Neural cell (in vitro differentiated cells): ENCODE results near the gene ABHD10. TPM values are rescaled to one million over a fixed set of nuclear protein-coding genes. Genes with fewer than 3 reads are reported as not detected.

Experiments
- H2AFZ ChIP-seq: fragments of 200-600, 300-800 bp; sonication (generic), shearing (Covaris generic); 2 replicates; pipeline ENCODE4 v1.6.0; 2014; ENCODE audit warnings: low read depth, mild to moderate bottlenecking, antibody characterized with exemption, low read length, moderate library complexity
- H3F3A ChIP-seq: fragments of 200-600 bp; shearing (Covaris generic); 2 replicates; pipeline ENCODE4 v1.6.1; 2016; ENCODE audit warnings: mild to moderate bottlenecking, moderate library complexity, mixed read lengths, antibody characterized with exemption, low read length; ENCODE audit not compliant: insufficient read depth, poor library complexity, severe bottlenecking
- H3K27ac ChIP-seq: fragments of 200-600, 300-800 bp; sonication (generic), shearing (Covaris generic); 2 replicates; pipeline ENCODE4 v1.5.1; 2014; ENCODE audit warnings: mild to moderate bottlenecking, low read length, moderate library complexity
- H3K27me3 ChIP-seq: fragments of 300-800, 200-600 bp; sonication (generic), shearing (Covaris generic); 2 replicates; pipeline ENCODE4 v1.6.0; 2014; ENCODE audit warnings: mild to moderate bottlenecking, low read depth, low read length, moderate library complexity; ENCODE audit not compliant: insufficient read depth
- H3K36me3 ChIP-seq: fragments of 300-800, 200-600 bp; sonication (generic), shearing (Covaris generic); 2 replicates; pipeline ENCODE4 v1.5.1; 2014; ENCODE audit warnings: mild to moderate bottlenecking, antibody characterized with exemption, low read length, moderate library complexity; ENCODE audit not compliant: insufficient read depth
- H3K4me2 ChIP-seq: fragments of 300-800, 200-600 bp; sonication (generic), shearing (Covaris generic); 2 replicates; pipeline ENCODE4 v1.6.0; 2014; ENCODE audit warnings: mild to moderate bottlenecking, low read length
- H3K4me3 ChIP-seq: fragments of 300-800, 200-600 bp; sonication (generic), shearing (Covaris generic); 2 replicates; pipeline ENCODE4 v1.5.1; 2014; ENCODE audit warnings: mild to moderate bottlenecking, low read length, moderate library complexity
- H3K79me2 ChIP-seq: fragments of 200-600 bp; shearing (Covaris generic); replicated peaks from 2 replicates; pipeline ENCODE4 v1.6.0; 2014; ENCODE audit warnings: mild to moderate bottlenecking, low read length, moderate library complexity; ENCODE audit not compliant: insufficient read depth
- H3K9ac ChIP-seq: fragments of 300-800, 200-600 bp; sonication (generic), shearing (Covaris generic); 2 replicates; pipeline ENCODE4 v1.6.1; 2016; ENCODE audit warnings: mild to moderate bottlenecking, low read length, mixed read lengths
- H3K9me2 ChIP-seq: fragments of 200-600 bp; shearing (Covaris generic); 2 replicates; pipeline ENCODE4 v1.6.1; 2016; ENCODE audit warnings: mild to moderate bottlenecking, low read length, mixed read lengths; ENCODE audit not compliant: insufficient read depth
- H3K9me3 ChIP-seq: fragments of 200-600, 300-800 bp; sonication (generic), shearing (Covaris generic); 2 replicates; pipeline ENCODE4 v1.6.1; 2016; ENCODE audit warnings: mild to moderate bottlenecking, mixed run types, low read length, moderate library complexity, mixed read lengths
- H4K20me1 ChIP-seq: fragments of 200-600 bp; shearing (Covaris generic); 2 replicates; pipeline ENCODE4 v1.6.1; 2016; ENCODE audit warnings: mild to moderate bottlenecking, mixed run types; ENCODE audit not compliant: insufficient read depth
- CTCF ChIP-seq: fragments of 450-650 bp; IDR thresholded peaks from 2 replicates; pipeline ENCODE4 v1.5.1; 2014; ENCODE audit warnings: antibody characterized with exemption, mild to moderate bottlenecking, moderate library complexity; ENCODE audit not compliant: poor library complexity, severe bottlenecking
- EP300 ChIP-seq: fragments of 450-650 bp; conservative IDR thresholded peaks from 2 replicates; pipeline ENCODE4 v1.6.1; 2014; ENCODE audit warnings: antibody characterized with exemption, mild to moderate bottlenecking, moderate library complexity; ENCODE audit not compliant: poor library complexity, severe bottlenecking
- EZH2 ChIP-seq: fragments of 200-600, 300-800 bp; shearing (Covaris generic), sonication (generic); IDR thresholded peaks from 2 replicates; pipeline ENCODE4 v1.6.1; 2014; ENCODE audit warnings: antibody characterized with exemption, low read length, borderline replicate concordance, mild to moderate bottlenecking; ENCODE audit not compliant: insufficient read depth, poor library complexity, severe bottlenecking
- MXI1 ChIP-seq: fragments of 450-650 bp; conservative IDR thresholded peaks from 2 replicates; pipeline ENCODE4 v1.6.1; 2014; ENCODE audit warnings: antibody characterized with exemption, mild to moderate bottlenecking; ENCODE audit not compliant: poor library complexity, severe bottlenecking
- POLR2AphosphoS5 ChIP-seq: IDR thresholded peaks from 2 replicates; pipeline ENCODE4 v1.6.1; 2012
- RAD21 ChIP-seq: fragments of 450-650 bp; conservative IDR thresholded peaks from 2 replicates; pipeline ENCODE4 v1.6.1; 2014; ENCODE audit warnings: antibody characterized with exemption, mild to moderate bottlenecking, moderate library complexity
- REST ChIP-seq: IDR thresholded peaks from 2 replicates; pipeline ENCODE4 v1.6.1; 2012; ENCODE audit warnings: borderline replicate concordance
- SMC3 ChIP-seq: fragments of 450-650 bp; conservative IDR thresholded peaks from 2 replicates; pipeline ENCODE4 v1.6.1; 2014; ENCODE audit warnings: antibody characterized with exemption, mild to moderate bottlenecking, moderate library complexity; ENCODE audit not compliant: poor library complexity
- TAF1 ChIP-seq: IDR thresholded peaks from 2 replicates; pipeline ENCODE4 v1.6.1; 2012; ENCODE audit warnings: low read depth
- polyA plus RNA-seq: library from polyadenylated mRNA; depleted of rRNA; stranded (reverse); fragments of >200 nt; gene quantifications from 2 replicates; pipeline ENCODE4 v1.2.3, GENCODE V29; 2014

ABHD10 gene
- polyA plus RNA-seq, 1 donor from 2014 or later = 84.7 TPM

GRCh38 chr3:111989061-111989678 is 10.3 kb downstream of the ABHD10 start:
- TF ChIP-seq TAF1 = no peak
- no peak for TF ChIP-seq MXI1
- no peak for TF ChIP-seq POLR2AphosphoS5
- TF ChIP-seq SMC3 = peak; percentile 85
- TF ChIP-seq EP300 = no peak
- peak; percentile 78 for TF ChIP-seq CTCF
- peak; percentile 72 for TF ChIP-seq RAD21
- no peak for TF ChIP-seq REST
- no peak for TF ChIP-seq EZH2
- H3K4me3 ChIP-seq = no peak overlapping the region
- H3K79me2 ChIP-seq = peaks cover 9% of the 10 kb centered on the region
- no peaks in the 10 kb centered on the region for H3K9me3 ChIP-seq
- no peak overlapping the region for H3K27ac ChIP-seq
- H2AFZ ChIP-seq = no peak overlapping the region
- H3K27me3 ChIP-seq = no peaks in the 10 kb centered on the region
- no peak overlapping the region for H3K9ac ChIP-seq
- H3F3A ChIP-seq = no peaks in the 10 kb centered on the region
- H3K36me3 ChIP-seq = peaks cover 4% of the 10 kb centered on the region
- H3K9me2 ChIP-seq = no peaks in the 10 kb centered on the region
- no peaks in the 10 kb centered on the region for H4K20me1 ChIP-seq
- H3K4me2 ChIP-seq = no peak overlapping the region

- H3K9me3 ChIP-seq = no peaks in the 10 kb centered on the region
- no peaks in the 10 kb centered on the region for H4K20me1 ChIP-seq
- H3K4me3 ChIP-seq = no peak overlapping the region
- no peak overlapping the region for H3K9ac ChIP-seq
- no peak overlapping the region for H2AFZ ChIP-seq
- TF ChIP-seq TAF1 (no peak), EZH2 (no peak), RAD21 (no peak), EP300 (no peak), REST (no peak), SMC3 (no peak), CTCF (no peak), MXI1 (no peak), POLR2AphosphoS5 (no peak)
- H3K9me2 ChIP-seq = no peaks in the 10 kb centered on the region
- H3K27ac ChIP-seq = no peak overlapping the region
- peaks cover 9% of the 10 kb centered on the region for H3K79me2 ChIP-seq
- no peaks in the 10 kb centered on the region for H3K27me3 ChIP-seq
- peaks cover 4% of the 10 kb centered on the region for H3K36me3 ChIP-seq
- no peaks in the 10 kb centered on the region for H3F3A ChIP-seq
- H3K4me2 ChIP-seq = no peak overlapping the region
Observed at GRCh38 chr3:111993038-111993437, 14.2 kb downstream of the ABHD10 start.
